Measurements from ENCODE around the gene SATB1.
A peak's percentile ranks its signal among the peaks of the same experiment; 100 is the strongest.
"Not testable (repeated sequence)": the region's sequence is repeated elsewhere in the genome, so short reads cannot be mapped to it uniquely, and the experiment has no call there.

Gene SATB1

DNA sequence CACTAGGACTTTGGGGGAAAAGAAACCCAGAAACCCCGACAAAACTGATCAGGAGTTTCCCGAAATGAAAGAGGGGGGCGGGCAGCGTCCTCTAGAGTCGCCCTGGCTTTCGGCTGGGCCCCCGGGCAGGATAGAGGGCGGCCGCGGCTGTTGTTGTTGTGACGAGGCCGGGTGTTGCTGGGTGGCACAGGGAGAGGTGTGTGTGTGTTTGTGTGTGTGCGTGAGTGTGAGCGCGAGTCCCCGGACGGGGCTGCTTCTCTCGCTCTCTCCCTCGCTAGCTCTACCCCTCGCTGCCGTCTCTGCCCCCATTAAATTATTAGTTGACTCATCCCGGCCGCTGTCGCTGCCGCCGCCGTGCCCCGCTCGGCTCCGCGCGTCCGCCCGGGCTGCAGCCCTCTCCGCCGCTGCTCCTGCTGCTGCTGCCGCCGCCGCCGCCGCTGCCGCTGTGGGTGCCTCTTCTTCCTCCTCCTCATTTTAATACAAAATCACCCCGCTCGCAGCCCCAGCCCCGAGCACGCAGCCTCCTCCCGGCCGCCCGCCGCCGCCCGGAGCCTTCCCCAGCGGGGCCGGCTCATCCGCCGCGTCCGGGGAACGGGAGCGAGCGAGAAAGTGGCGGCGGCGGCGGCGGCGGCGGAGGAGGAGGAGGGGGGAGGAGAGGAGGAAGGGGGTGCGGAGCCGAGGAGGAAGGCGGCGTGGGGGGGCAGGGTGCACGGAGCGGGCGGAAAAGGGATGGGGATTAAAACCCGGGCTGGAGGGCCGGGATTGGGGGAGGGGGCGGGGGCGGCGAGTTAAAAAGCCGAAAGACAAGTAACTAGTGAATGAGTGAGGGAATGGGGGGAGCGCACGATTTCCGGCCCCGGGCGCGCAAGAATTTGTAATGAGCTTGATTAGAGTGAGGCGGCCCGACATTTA, at the start of gene SATB1:
Gene SATB1, minus strand, starts transcription at position 611 of the 912 bp plus-strand sequence. CDS start 4,372 bp downstream, outside the sequence.
- peak; percentile 62 for DNase-seq (ENCODE audit: low spot score)
- Mint-ChIP-seq H3K4me3 (peak within 1 kb of the TSS; percentile 89), H3K9me3 (no peaks in the 10 kb centered on the region), H3K27ac (peak within 1 kb of the TSS; percentile 97), H3K36me3 (ENCODE audit: low read depth) (peaks cover 63% of the 10 kb centered on the region), H3K4me1 (ENCODE audit: low read depth) (peaks cover 61% of the 10 kb centered on the region), H3K27me3 (ENCODE audit: low read depth) (no peaks in the 10 kb centered on the region)

DNA sequence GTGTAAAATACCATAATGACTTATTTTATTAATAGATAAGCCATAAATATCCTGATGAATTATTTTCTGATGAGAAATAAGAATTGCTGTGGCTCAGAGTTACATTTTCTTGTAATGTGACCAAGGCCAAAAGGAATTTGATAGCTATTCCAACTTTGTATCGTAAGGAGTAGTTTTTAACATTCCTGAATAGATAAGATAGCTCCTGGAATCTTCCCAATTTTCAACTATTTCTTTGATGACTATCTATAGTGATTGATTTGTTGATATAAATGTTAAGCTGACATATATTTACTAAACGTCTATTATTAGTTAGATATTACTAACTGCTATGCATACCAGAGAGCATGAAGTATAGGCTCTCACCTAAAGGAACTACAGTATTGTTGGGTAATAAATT, 49.1 kb upstream of the SATB1 start:
- Mint-ChIP-seq H3K27ac (no peak overlapping the region), H3K9me3 (peaks cover 3% of the 10 kb centered on the region)

DNA sequence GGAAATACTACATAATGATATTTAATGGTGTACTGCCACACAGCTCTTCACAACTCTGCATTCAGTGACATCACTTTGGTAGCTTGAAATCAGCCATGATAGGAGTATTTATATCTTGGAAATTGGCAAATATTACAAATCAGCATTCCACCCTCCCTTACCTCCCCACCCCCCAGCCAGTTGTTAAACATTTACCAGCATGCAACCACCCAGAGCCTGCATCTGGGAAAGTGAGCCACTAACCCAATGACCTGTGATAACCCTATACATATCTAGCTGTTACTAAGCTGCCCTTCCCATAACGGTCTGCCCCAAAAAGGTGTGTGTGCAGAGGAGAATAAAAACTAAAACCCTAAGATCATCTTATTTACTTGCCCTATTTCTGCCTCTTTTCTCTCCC, 44.6 kb upstream of the SATB1 start:
- H3K4me1 Mint-ChIP-seq (ENCODE audit: low read depth), result peaks cover 2% of the 10 kb centered on the region
- DNase-seq (ENCODE audit: low spot score), result no peak
- H3K9me3 Mint-ChIP-seq, result no peaks in the 10 kb centered on the region
- H3K36me3 Mint-ChIP-seq (ENCODE audit: low read depth), result peaks cover 74% of the 10 kb centered on the region
- H3K27ac Mint-ChIP-seq, result no peak overlapping the region
- no peaks in the 10 kb centered on the region for H3K27me3 Mint-ChIP-seq (ENCODE audit: low read depth)
- no peak overlapping the region for H3K4me3 Mint-ChIP-seq

More for the DNA sequence above, 49.1 kb upstream of the SATB1 start:
- Mint-ChIP-seq H3K4me1 (ENCODE audit: low read depth) (peaks cover 2% of the 10 kb centered on the region), H3K4me3 (no peak overlapping the region), H3K36me3 (ENCODE audit: low read depth) (peaks cover 54% of the 10 kb centered on the region), H3K27me3 (ENCODE audit: low read depth) (no peaks in the 10 kb centered on the region)
- no peak for DNase-seq (ENCODE audit: low spot score)

DNA sequence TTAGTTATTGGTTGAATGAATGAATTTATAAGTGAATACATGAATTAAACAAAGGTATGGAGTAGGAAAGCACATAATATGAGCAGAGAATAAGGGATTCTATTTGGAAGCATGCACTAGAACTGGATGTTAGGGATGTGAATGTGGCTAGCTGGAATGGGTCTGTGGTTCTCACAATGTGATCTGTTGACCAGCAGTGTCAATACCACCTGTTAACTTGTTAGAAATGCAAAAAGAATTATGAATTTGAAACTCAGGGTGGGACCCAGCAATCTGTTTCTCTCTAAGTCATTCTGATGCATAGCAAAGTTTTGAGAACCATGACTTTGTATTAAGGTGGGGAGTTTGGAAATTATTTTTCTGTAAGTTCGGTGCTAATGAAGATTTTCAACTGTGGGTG, 41.0 kb upstream of the SATB1 start:
- DNase-seq (ENCODE audit: low spot score), result no peak
- H3K27me3 Mint-ChIP-seq (ENCODE audit: low read depth), result no peaks in the 10 kb centered on the region
- no peak overlapping the region for H3K27ac Mint-ChIP-seq
- H3K4me3 Mint-ChIP-seq, result no peak overlapping the region
- peaks cover 83% of the 10 kb centered on the region for H3K36me3 Mint-ChIP-seq (ENCODE audit: low read depth)
- peaks cover 11% of the 10 kb centered on the region for H3K9me3 Mint-ChIP-seq
- H3K4me1 Mint-ChIP-seq (ENCODE audit: low read depth), result peaks cover 2% of the 10 kb centered on the region

DNA sequence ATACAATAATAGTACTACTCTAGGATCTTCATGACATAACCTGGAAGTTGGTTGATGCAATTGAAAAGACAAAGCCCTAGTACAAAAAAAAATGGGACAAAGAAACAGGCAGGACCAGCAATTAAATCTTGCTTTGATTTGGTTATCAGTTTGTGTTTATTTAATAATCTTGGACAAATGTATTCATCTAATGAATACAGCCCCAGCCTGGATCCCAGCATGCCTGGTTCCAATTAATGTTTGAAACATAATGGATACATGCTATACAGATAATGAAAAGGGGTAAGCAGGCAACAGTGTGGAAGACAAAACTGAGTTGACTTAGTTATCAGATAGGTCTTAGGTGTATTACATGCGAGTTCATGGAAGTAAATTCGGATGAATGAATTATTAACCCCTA, 29.6 kb upstream of the SATB1 start:
- Mint-ChIP-seq H3K4me3 (no peak overlapping the region), H3K27ac (no peak overlapping the region), H3K27me3 (ENCODE audit: low read depth) (no peaks in the 10 kb centered on the region), H3K9me3 (peaks cover 45% of the 10 kb centered on the region), H3K36me3 (ENCODE audit: low read depth) (peaks cover 79% of the 10 kb centered on the region), H3K4me1 (ENCODE audit: low read depth) (peaks cover 38% of the 10 kb centered on the region)
- DNase-seq (ENCODE audit: low spot score), result no peak

DNA sequence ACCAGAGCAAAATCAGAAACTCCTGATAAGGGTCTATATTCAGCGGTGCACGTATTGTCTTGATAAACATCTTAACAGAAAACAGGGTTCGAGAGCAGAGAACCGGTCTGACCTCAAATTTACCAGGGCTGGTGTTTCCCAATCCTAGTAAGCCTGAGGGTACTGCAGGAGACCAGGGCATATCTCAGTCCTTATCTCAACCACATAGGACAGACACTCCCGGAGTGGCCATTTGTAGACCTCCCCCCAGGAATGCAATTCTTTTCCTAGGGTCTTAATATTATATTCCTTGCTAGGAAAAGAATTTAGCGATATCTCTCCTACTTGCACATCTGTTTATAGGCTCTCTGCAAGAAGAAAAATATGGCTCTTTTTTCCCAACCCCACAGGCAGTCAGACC, 24.5 kb upstream of the SATB1 start:
- H3K4me3 Mint-ChIP-seq, result peak overlapping the region; percentile 48
- DNase-seq (ENCODE audit: low spot score), result not testable (repeated sequence)

DNA sequence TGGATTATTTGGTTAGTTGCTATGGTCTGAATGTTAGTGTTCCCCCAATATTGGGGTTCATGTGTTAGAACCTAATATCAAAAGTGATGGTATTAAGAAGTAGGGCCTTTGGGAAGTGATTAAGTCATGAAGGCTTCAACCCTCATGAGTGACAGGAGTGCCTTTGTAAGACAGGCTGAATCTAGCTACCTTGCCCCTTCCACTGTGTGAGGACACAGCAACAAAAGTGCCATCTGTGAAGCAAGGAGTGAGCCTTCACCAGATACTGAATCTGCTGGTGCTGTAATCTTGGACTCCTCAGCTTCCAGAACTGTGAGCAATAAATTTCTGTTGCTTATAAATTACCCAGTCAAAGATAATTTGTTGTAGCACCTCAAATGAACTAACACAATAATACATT, 22.6 kb upstream of the SATB1 start:
- peaks cover 68% of the 10 kb centered on the region for H3K36me3 Mint-ChIP-seq (ENCODE audit: low read depth)
- DNase-seq (ENCODE audit: low spot score), result no peak
- H3K27ac Mint-ChIP-seq, result peak overlapping the region; percentile 97
- peaks cover 16% of the 10 kb centered on the region for H3K9me3 Mint-ChIP-seq
- H3K27me3 Mint-ChIP-seq (ENCODE audit: low read depth), result no peaks in the 10 kb centered on the region
- peaks cover 44% of the 10 kb centered on the region for H3K4me1 Mint-ChIP-seq (ENCODE audit: low read depth)
- H3K4me3 Mint-ChIP-seq, result peak overlapping the region; percentile 97

More for the DNA sequence above, 24.5 kb upstream of the SATB1 start:
- H3K27me3 Mint-ChIP-seq (ENCODE audit: low read depth); H3K27ac Mint-ChIP-seq: not testable (repeated sequence)
- peaks cover 27% of the 10 kb centered on the region for H3K9me3 Mint-ChIP-seq
- H3K4me1 Mint-ChIP-seq (ENCODE audit: low read depth), result peaks cover 49% of the 10 kb centered on the region
- H3K36me3 Mint-ChIP-seq (ENCODE audit: low read depth), result peaks cover 74% of the 10 kb centered on the region

DNA sequence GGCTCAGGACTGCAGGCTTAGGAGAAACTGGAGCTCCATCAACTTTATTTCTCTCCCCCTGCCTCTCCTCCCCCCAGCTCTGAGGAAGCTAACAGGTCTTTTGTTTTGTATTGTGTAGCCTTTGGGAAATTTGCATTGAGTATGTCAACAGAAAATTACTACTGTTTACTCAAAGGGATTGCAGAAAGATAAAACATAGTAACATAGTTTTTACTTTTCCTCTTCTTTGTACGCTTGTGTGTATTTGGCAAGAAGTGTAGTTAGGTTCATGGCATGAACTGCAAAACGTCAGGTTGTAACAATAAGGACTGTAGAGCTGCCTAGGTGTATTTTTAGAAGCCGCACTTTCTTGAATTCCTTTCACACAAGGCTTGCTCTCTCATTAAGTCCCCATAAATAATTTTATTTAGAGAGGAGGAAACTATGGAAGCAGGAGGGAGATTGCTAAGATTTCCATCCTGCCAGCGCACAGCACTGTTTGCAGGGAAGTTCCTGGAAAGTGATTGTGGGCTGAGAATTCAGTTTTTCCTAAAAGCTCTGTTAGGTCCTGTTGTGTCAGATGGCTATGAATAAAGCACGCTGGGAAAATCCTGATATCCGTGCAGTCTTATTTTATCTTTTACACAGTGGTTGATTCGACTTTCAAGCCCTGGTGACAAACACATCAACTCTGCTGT, 21.1 kb upstream of the SATB1 start:
- Mint-ChIP-seq H3K27me3 (ENCODE audit: low read depth) (no peaks in the 10 kb centered on the region), H3K36me3 (ENCODE audit: low read depth) (peaks cover 64% of the 10 kb centered on the region), H3K4me1 (ENCODE audit: low read depth) (peaks cover 43% of the 10 kb centered on the region), H3K27ac (peak overlapping the region; percentile 97), H3K9me3 (peaks cover 13% of the 10 kb centered on the region), H3K4me3 (peak overlapping the region; percentile 97)
- peak; percentile 21 for DNase-seq (ENCODE audit: low spot score)

DNA sequence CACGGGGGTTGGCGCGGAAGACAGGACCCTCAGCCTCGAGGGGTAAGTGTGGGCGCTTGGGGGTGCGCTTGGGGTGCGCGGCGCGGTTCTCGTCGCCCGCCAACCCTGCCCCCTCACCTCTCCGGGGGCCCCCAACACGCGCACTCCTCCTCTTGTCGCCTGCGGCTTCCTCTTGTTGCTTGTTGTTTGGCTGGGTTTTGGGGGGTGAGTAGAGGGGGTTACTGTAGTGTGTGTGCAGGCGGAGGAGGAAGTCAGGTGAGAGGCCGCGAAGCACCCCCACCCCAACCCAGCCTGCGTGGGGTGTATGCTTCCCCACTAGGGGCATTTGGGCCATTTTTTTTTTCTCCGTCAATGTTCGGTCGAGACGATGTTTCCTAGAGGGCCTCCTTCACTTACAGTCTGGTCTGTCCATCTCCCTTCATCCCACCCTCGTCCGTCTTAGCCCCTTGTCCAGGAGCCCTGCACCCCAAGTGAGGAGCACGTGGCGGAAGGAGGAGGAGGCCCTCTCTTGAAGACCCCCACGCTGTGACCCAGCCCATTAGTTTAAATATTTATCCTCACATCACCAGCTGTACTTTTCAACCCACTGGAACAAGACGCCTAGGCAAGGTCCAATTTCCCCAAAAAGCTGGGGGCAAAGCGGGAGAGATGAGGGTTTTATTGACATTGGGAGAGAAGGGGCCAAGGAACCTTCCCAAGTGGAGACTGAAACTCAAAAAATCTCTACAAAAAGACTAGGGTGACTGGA, 20.4 kb upstream of the SATB1 start:
- Mint-ChIP-seq H3K27ac (peak overlapping the region; percentile 97), H3K4me3 (peak overlapping the region; percentile 97), H3K27me3 (ENCODE audit: low read depth) (no peaks in the 10 kb centered on the region), H3K9me3 (peaks cover 13% of the 10 kb centered on the region), H3K36me3 (ENCODE audit: low read depth) (peaks cover 65% of the 10 kb centered on the region), H3K4me1 (ENCODE audit: low read depth) (peaks cover 42% of the 10 kb centered on the region)
- DNase-seq (ENCODE audit: low spot score), result peak; percentile 79

DNA sequence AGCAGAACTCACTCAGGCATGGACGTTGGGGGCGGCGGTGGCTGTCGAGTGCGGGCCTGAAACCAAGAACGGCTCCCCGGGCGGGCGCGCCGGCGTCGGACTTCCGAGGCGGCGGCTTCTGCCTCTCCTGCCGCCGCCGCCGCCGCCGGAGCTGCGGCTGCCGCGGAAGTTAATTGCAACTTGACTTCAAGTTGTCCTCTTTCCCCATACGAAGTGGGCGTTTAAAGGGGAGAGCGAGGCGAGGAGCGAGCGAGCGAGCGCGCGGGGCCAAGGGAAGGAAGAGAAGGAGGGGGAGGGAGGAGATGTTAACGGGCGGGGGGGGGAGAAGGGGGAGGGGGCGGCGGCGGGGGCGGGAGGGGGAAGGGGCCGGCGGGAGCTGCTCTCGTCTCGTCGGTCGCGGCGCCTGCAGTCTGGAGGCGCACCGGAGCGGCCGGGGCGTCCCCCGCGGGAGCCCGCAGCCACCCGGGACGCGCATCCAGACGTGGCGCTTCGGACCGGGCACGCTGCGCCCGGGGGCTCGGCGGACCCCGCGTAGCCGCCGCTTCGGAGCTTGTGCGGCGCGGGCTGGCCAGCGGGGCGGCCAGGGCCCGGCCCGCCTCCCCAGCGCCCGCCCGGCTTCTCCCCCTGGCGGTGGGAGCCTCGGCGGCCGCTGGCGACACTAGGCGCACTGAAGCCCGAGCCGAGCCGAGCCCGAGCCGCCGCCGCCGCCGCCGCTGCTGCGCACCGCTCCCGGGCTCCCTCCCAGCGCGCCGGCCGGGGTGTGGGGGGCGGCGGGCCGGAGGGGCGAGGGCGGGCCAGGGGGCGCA, 19.7 kb upstream of the SATB1 start:
- DNase-seq (ENCODE audit: low spot score), result peak; percentile 79
- no peaks in the 10 kb centered on the region for H3K27me3 Mint-ChIP-seq (ENCODE audit: low read depth)
- H3K36me3 Mint-ChIP-seq (ENCODE audit: low read depth), result peaks cover 65% of the 10 kb centered on the region
- H3K4me3 Mint-ChIP-seq, result peak overlapping the region; percentile 97
- peaks cover 42% of the 10 kb centered on the region for H3K4me1 Mint-ChIP-seq (ENCODE audit: low read depth)
- peaks cover 10% of the 10 kb centered on the region for H3K9me3 Mint-ChIP-seq
- H3K27ac Mint-ChIP-seq, result peak overlapping the region; percentile 97

DNA sequence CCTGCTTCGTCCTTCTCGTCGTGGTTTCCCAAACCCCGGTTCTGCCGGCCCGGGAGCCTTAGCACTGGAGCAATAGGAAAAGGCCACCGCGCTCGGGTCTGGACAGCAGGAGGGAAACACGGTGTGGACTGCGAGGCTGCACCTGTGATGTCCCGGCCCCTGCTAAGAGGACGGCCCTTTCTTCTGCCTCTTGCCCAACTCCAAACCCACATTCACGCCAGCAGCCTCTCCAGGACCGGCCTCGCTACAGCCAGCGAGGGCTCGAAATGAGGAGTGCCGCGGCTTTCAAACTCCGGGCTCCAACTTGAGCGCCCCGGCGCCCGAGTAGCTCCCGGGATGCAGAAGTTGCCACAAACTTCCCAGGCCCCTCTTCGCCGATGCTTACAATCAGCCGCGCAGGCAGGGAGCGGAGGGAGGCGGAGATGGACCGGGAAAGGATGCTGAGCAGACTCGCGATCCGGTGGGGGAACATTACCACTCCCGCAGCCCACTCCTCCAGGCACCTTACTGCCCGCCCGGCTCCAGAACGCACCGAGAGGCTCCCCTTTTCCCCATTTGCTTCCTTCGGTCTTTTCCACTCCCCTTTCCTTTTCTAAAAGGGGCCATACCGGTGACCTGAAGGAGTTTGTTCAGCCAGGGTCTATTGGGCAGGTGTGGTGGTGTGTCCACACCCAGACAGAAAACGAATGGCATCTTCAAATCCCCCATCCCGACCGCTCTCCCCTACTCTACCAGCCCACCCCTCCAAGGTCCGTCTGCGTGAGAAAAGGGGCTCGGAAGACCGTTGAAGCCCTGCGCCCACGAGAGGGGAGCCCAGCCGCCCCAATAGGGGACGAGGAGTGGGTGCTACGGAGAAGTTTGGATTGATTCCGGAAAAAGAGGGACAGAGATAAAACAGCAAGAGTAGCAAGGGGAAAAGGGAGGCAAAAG, 18.8 kb upstream of the SATB1 start:
- Mint-ChIP-seq H3K4me3 (peak overlapping the region; percentile 97), H3K9me3 (peaks cover 4% of the 10 kb centered on the region), H3K36me3 (ENCODE audit: low read depth) (peaks cover 65% of the 10 kb centered on the region), H3K4me1 (ENCODE audit: low read depth) (peaks cover 47% of the 10 kb centered on the region), H3K27me3 (ENCODE audit: low read depth) (no peaks in the 10 kb centered on the region), H3K27ac (peak overlapping the region; percentile 97)
- DNase-seq (ENCODE audit: low spot score), result no peak
